K562 (cell line): ENCODE data around the gene CMIP. TPM values are rescaled to one million over a fixed set of nuclear protein-coding genes. Genes with fewer than 3 reads are reported as not detected.

Experiments used
- ATAC-seq: fragments of 200-7000 bp; cut with Tn5 transposase; 3 replicates; pipeline ENCODE4 v1.9.1; 2020; ENCODE audit warnings: moderate library complexity
- BruUV-seq: library from RNA; stranded (reverse); fragments of 400-500 nt; replicated peaks from 2 replicates; lab custom pipeline; 2021; lab: Mats Ljungman, UMichigan
- CTCF ChIA-PET: fragments of 300-600 bp; formaldehyde crosslinking; extraction: SDS; loops from one replicate; lab custom pipeline; 2021; ENCODE audit warnings: low intra/inter-chr PET ratio; lab: Yijun Ruan, JAX
- POLR2A ChIA-PET: fragments of 300-600, 350-650 bp; sonication (Branson Sonifier 250); formaldehyde crosslinking; extraction: SDS; loops from one replicate; lab custom pipeline; 2021; ENCODE audit warnings: antibody characterized with exemption, inconsistent platforms; lab: Yijun Ruan, JAX
- DNase-seq, 4 experiments: peaks; one replicate each; pipeline versions ENCODE4 v3.0.0 to v3.0.0-alpha.2; 2011 to 2018; ENCODE audit warnings: low spot score in 3 of 4, mixed read lengths in 3 of 4; ENCODE audit errors: extremely low read depth in 1 of 4
- FAIRE-seq: peaks from 2 replicates; lab custom pipeline; 2011; peaks lifted over from hg19 to GRCh38; lab: Jason Lieb, UNC
- H2AFZ ChIP-seq: 2 replicates; pipeline ENCODE4 v1.6.0; 2011; ENCODE audit warnings: low read depth, low read length, control low read depth, inconsistent platforms
- H3K27ac ChIP-seq: fragments of 200-600 bp; 3 replicates; pipeline ENCODE4 v1.8.0; 2011; ENCODE audit warnings: low read depth, mild to moderate bottlenecking, control low read depth, inconsistent platforms, low read length, moderate library complexity, mixed read lengths; ENCODE audit errors: extremely low read depth
- H3K27me3 ChIP-seq, 2 experiments: fragments of 300-600 bp in 1 of 2; 2 replicates in 1 of 2; 3 replicates in 1 of 2; pipeline versions ENCODE4 v1.6.0 to v1.8.0; 2011; ENCODE audit warnings: inconsistent platforms in 2 of 2, low read length in 2 of 2, mild to moderate bottlenecking in 1 of 2, mixed read lengths in 1 of 2, moderate library complexity in 1 of 2; ENCODE audit not compliant: control insufficient read depth in 2 of 2, insufficient read depth in 2 of 2
- H3K36me3 ChIP-seq: fragments of 300-600 bp; 3 replicates; pipeline ENCODE4 v1.8.0; 2011; ENCODE audit warnings: mild to moderate bottlenecking, low read length, inconsistent platforms; ENCODE audit not compliant: control insufficient read depth, insufficient read depth
- H3K4me1 ChIP-seq, 2 experiments: fragments of 200-600 bp in 1 of 2; replicated peaks in 1 of 2; 2 replicates in 1 of 2; 3 replicates in 1 of 2; pipeline versions ENCODE4 v1.5.1 to v1.8.0; 2011; ENCODE audit warnings: inconsistent platforms in 2 of 2, low read length in 2 of 2, mild to moderate bottlenecking in 1 of 2, mixed read lengths in 1 of 2, moderate library complexity in 1 of 2; ENCODE audit not compliant: control insufficient read depth in 2 of 2, insufficient read depth in 2 of 2
- H3K4me2 ChIP-seq: 2 replicates; pipeline ENCODE4 v1.6.1; 2011; ENCODE audit warnings: low read length, control low read depth, inconsistent platforms, mixed read lengths; ENCODE audit not compliant: insufficient read depth
- H3K4me3 ChIP-seq: fragments of 200-600 bp; sonication (generic), shearing (Covaris generic); 2 replicates; pipeline ENCODE4 v1.5.1; 2016; ENCODE audit warnings: control low read depth, inconsistent platforms
- H3K79me2 ChIP-seq: fragments of 200-600 bp; 3 replicates; pipeline ENCODE4 v1.8.0; 2011; ENCODE audit warnings: low read length, inconsistent platforms; ENCODE audit not compliant: control insufficient read depth, insufficient read depth
- H3K9ac ChIP-seq, 2 experiments: 2 replicates each; pipeline versions ENCODE4 v1.6.0 to v1.6.1; 2011; ENCODE audit warnings: low read depth in 2 of 2, low read length in 2 of 2, control low read depth in 1 of 2, inconsistent platforms in 1 of 2, mild to moderate bottlenecking in 1 of 2, mixed read lengths in 1 of 2; ENCODE audit not compliant: insufficient read depth in 1 of 2
- H3K9me1 ChIP-seq: one replicate; pipeline ENCODE4 v1.6.0; 2011; ENCODE audit warnings: inconsistent platforms, mild to moderate bottlenecking, low read length, moderate library complexity; ENCODE audit not compliant: control insufficient read depth, insufficient read depth
- H3K9me3 ChIP-seq: replicated peaks from 2 replicates; pipeline ENCODE4 v1.5.1; 2011; ENCODE audit warnings: low read depth, low read length, inconsistent platforms; ENCODE audit not compliant: control insufficient read depth, insufficient read depth
- H4K20me1 ChIP-seq: replicated peaks from 2 replicates; pipeline ENCODE4 v1.6.1; 2011; ENCODE audit warnings: low read length, inconsistent platforms, mixed read lengths; ENCODE audit not compliant: control insufficient read depth, insufficient read depth
- BRCA1 ChIP-seq, 2 experiments: fragments of 450-650 bp in 1 of 2; sonication (generic) in 1 of 2; formaldehyde crosslinking in 1 of 2; IDR thresholded peaks; 2 replicates each; pipeline versions ENCODE4 v1.5.0 to v1.6.1; 2017 to 2020; ENCODE audit warnings: mild to moderate bottlenecking in 1 of 2, missing genetic modification reagents in 1 of 2
- EP400 ChIP-seq: fragments of 450-650 bp; IDR thresholded peaks from 2 replicates; pipeline ENCODE4 v1.6.1; 2017; ENCODE audit warnings: antibody characterized with exemption, mild to moderate bottlenecking, moderate library complexity
- GATA2 ChIP-seq: sonication (generic); formaldehyde crosslinking; IDR thresholded peaks from 2 replicates; pipeline ENCODE4 v1.4.0; 2020; ENCODE audit warnings: mild to moderate bottlenecking, missing genetic modification reagents
- GTF2A2 ChIP-seq: IDR thresholded peaks from 2 replicates; pipeline ENCODE4 v1.6.1; 2016; ENCODE audit warnings: mild to moderate bottlenecking, missing genetic modification characterization, missing compliant biosample characterization
- HNRNPK ChIP-seq: fragments of 200-400 bp; formaldehyde crosslinking; IDR thresholded peaks from one replicate; pipeline ENCODE4 v1.6.1; 2018; ENCODE audit warnings: mild to moderate bottlenecking, low read depth, low read length; ENCODE audit not compliant: poor library complexity, severe bottlenecking
- MYC ChIP-seq, 2 experiments: fragments of 250-450 bp in 1 of 2; sonication (Bioruptor Pico) in 1 of 2; IDR thresholded peaks; 2 replicates each; pipeline versions ENCODE4 v1.5.1 to v1.6.1; 2012 to 2021; ENCODE audit warnings: low read depth in 2 of 2, borderline replicate concordance in 1 of 2, improper control_type of control experiment in 1 of 2, low read length in 1 of 2, mild to moderate bottlenecking in 1 of 2, moderate library complexity in 1 of 2
- NR4A1 ChIP-seq, 2 experiments: fragments of 250-450 bp in 1 of 2; fragments of 450-650 bp in 1 of 2; sonication (Bioruptor Pico) in 1 of 2; IDR thresholded peaks; 2 replicates each; pipeline versions ENCODE4 v1.4.0 to v1.6.1; 2016 to 2020; ENCODE audit warnings: mild to moderate bottlenecking in 2 of 2, missing compliant biosample characterization in 1 of 2, missing genetic modification characterization in 1 of 2, moderate library complexity in 1 of 2
- RCOR1 ChIP-seq, 2 experiments: IDR thresholded peaks; 2 replicates each; pipeline ENCODE4 v1.6.1; 2012; ENCODE audit warnings: low read depth in 2 of 2, low read length in 2 of 2, borderline replicate concordance in 1 of 2, improper control_type of control experiment in 1 of 2
- TFE3 ChIP-seq: fragments of 450-650 bp; formaldehyde crosslinking; IDR thresholded peaks from 2 replicates; pipeline ENCODE4 v1.4.0; 2020; ENCODE audit warnings: mild to moderate bottlenecking, mixed read lengths
- THRB ChIP-seq: fragments of 450-650 bp; formaldehyde crosslinking; conservative IDR thresholded peaks from 2 replicates; pipeline ENCODE4 v1.4.0; 2022; ENCODE audit warnings: mild to moderate bottlenecking, missing genetic modification characterization
- ZBTB9 ChIP-seq: fragments of 450-650 bp; formaldehyde crosslinking; IDR thresholded peaks from 2 replicates; pipeline ENCODE4 v1.4.0; 2020; ENCODE audit warnings: mild to moderate bottlenecking, moderate library complexity
- ZC3H8 ChIP-seq: fragments of 450-650 bp; IDR thresholded peaks from 2 replicates; pipeline ENCODE4 v1.6.1; 2017
- ZNF134 ChIP-seq: fragments of 250-450 bp; sonication (Bioruptor Pico); conservative IDR thresholded peaks from 2 replicates; pipeline ENCODE4 v1.4.0; 2020
- ZNF57 ChIP-seq: fragments of 450-650 bp; formaldehyde crosslinking; IDR thresholded peaks from 2 replicates; pipeline ENCODE4 v1.4.0; 2020; ENCODE audit warnings: mild to moderate bottlenecking, moderate library complexity
- WGBS: fragments of 100-300 bp; shearing (Covaris generic); methylation state at CpG from one replicate; pipeline ENCODE4 v1.1.6; 2016; ENCODE audit warnings: low coverage, mixed read lengths; ENCODE audit not compliant: insufficient coverage; ENCODE audit errors: missing lambda C conversion rate; 5-methylcytosine and 5-hydroxymethylcytosine counted together
- in situ Hi-C: fragments of 300-500 bp; cut with MboI; formaldehyde crosslinking; loops from 4 replicates; pipeline ENCODE4 v1.15.0; 2018; ENCODE audit warnings: inconsistent platforms, mixed read lengths
- intact Hi-C: fragments of 100-400 bp; cut with micrococcal nuclease; formaldehyde crosslinking; loops from 2 replicates; pipeline ENCODE4 v1.14.2; 2022
- polyA plus RNA-seq, 8 experiments: library from polyadenylated mRNA; depleted of rRNA in 4 of 8; stranded (reverse) in 5 of 8; unstranded in 3 of 8; fragments of >200 nt; fragmentation: Nextera tagmentation in 2 of 8; fragmentation: Illumina TruSeq in 1 of 8; extraction: Ambion mirVana in 2 of 8; extraction: Trizol in 1 of 8; gene quantifications; 2 replicates each; pipeline versions ENCODE4 v1.2.1 to v1.2.3, GENCODE V29; 2011 to 2014; ENCODE audit warnings: inconsistent platforms in 1 of 8, missing spikeins in 1 of 8
- total RNA-seq, 7 experiments: library from RNA; depleted of rRNA in 6 of 7; stranded (reverse); fragments of >200 nt in 6 of 7; fragmentation: Illumina TruSeq in 2 of 7; extraction: Trizol in 2 of 7; gene quantifications; 2 replicates each; pipeline versions ENCODE4 v1.2.1 to v1.2.3, GENCODE V29; 2011 to 2021; ENCODE audit warnings: low replicate concordance in 1 of 7

CMIP gene
- total and polyA plus RNA-seq, 9 of the 15 experiments (the other 6 are each of a cell fraction or from before 2014, with no cell fraction given) = 0.94 to 82.5 (median 10.3) TPM

GRCh38 chr16:81586417-81586816, 141.8 kb downstream of the CMIP start (continued):
- TF ChIP-seq EP400 = no peak
- TF ChIP-seq, all 486 proteins: peak for 11

GRCh38 chr16:81586977-81587625, 142.5 kb downstream of the CMIP start:
- H3K79me2 ChIP-seq = peaks cover 29% of the 10 kb centered on the region
- peaks cover 7 to 15% of the 10 kb centered on the region in 2 experiments; a peak in 4 of 5 replicates for H3K4me1 ChIP-seq
- intact Hi-C loops (no loop called here), in situ Hi-C loops (no loop called here)
- FAIRE-seq (no peak), DNase-seq (no peak), ATAC-seq (no peak)
- POLR2A ChIA-PET = interaction anchor here (0.5 to 0.6 kb wide), 2 partner anchors 21 to 175 kb away, joined by 3 read pairs; no protein-coding TSS in a partner anchor
- H3K9me3 ChIP-seq = no peaks in the 10 kb centered on the region
- H4K20me1 ChIP-seq = peaks cover 39% of the 10 kb centered on the region; the same call in 1 of the 2 replicates
- H3K27me3 ChIP-seq = no peaks in the 10 kb centered on the region
- CTCF ChIA-PET = interaction anchor here (2.5 kb wide), 1 partner anchor 183 kb away, joined by 15 read pairs; no protein-coding TSS in a partner anchor
- H3K27ac ChIP-seq = no peak overlapping the region
- no TSS peak for BruUV-seq
- WGBS = 82% methylated on average over 11 of the region's 11 CpGs
- no peak overlapping the region for H3K4me2 ChIP-seq
- peaks cover 3% of the 10 kb centered on the region for H3K9me1 ChIP-seq
- H3K4me3 ChIP-seq = no peak overlapping the region
- no peak overlapping the region for H2AFZ ChIP-seq
- H3K36me3 ChIP-seq = peaks cover 4% of the 10 kb centered on the region; the same call in 1 of the 3 replicates
- H3K9ac ChIP-seq = 0 out of 4 replicates have a peak overlapping the region, but pooled peaks of 1 of the 2 experiments have one; percentile 14
- no peak for TF ChIP-seq ZNF57 (CRISPR knock-in tag)
- TF ChIP-seq GATA2 (CRISPR knock-in tag) = no peak
- TF ChIP-seq GTF2A2 (tag) = no peak
- TF ChIP-seq TFE3 (CRISPR knock-in tag) = no peak
- no peak for TF ChIP-seq NR4A1 (CRISPR knock-in tag; IDR thresholded peaks at IDR 0.05)
- TF ChIP-seq NR4A1 (tag; IDR thresholded peaks at IDR 0.05) = no peak
- TF ChIP-seq HNRNPK = no peak
- no peak for TF ChIP-seq RCOR1 (IDR thresholded peaks at IDR 0.05; ENCODE audit: borderline replicate concordance in 1 of 2, low read depth in 2 of 2, low read length in 2 of 2)
- TF ChIP-seq MYC (IDR thresholded peaks at IDR 0.05; ENCODE audit: low read depth, low read length) = no peak
- TF ChIP-seq MYC (CRISPR knock-in tag; IDR thresholded peaks at IDR 0.05; ENCODE audit: borderline replicate concordance, low read depth) = no peak
- TF ChIP-seq ZNF134 (CRISPR knock-in tag) = no peak
- TF ChIP-seq BRCA1 (IDR thresholded peaks at IDR 0.05) = no peak
- TF ChIP-seq BRCA1 (CRISPR knock-in tag; IDR thresholded peaks at IDR 0.05) = no peak
- TF ChIP-seq ZBTB9 = no peak
- TF ChIP-seq THRB (CRISPR knock-in tag) = no peak
- no peak for TF ChIP-seq ZC3H8
